ENCODE results near the gene SPPL2B.

DNA sequence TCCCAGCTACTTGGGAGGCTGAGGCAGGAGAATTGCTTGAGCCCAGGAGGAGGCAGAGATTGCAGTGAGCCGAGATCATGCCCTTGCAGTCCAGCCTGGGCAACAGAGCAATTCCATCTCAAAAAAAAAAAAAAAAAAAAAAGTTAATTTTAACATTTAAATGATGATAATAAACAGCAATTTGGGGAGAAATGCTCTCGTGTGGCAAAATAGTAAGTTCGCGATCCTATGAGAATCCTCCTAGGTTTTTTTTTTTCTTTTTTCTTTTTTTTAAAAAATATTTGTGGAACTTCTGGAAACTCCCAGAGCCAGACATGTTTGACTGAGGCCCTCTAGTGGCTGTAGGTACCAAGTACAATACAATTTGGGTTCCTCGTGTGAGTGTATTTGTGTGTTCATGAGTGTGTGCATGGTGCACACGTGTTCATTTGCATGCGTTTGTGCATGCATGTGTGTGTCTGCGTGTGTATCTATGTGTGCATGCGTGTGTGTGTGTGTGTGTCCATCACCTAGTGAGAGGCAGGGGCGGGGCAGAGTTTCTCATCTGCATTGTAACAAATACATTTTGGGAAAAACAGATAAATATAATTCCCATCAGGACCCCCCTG lies 62.7 kb downstream of the SPPL2B start:
- TF ChIP-seq CTCF (IDR thresholded peaks at IDR 0.05; ENCODE audit: poor library complexity, severe bottlenecking) = peak; percentile 87
- TF ChIP-seq, protein P1, sequence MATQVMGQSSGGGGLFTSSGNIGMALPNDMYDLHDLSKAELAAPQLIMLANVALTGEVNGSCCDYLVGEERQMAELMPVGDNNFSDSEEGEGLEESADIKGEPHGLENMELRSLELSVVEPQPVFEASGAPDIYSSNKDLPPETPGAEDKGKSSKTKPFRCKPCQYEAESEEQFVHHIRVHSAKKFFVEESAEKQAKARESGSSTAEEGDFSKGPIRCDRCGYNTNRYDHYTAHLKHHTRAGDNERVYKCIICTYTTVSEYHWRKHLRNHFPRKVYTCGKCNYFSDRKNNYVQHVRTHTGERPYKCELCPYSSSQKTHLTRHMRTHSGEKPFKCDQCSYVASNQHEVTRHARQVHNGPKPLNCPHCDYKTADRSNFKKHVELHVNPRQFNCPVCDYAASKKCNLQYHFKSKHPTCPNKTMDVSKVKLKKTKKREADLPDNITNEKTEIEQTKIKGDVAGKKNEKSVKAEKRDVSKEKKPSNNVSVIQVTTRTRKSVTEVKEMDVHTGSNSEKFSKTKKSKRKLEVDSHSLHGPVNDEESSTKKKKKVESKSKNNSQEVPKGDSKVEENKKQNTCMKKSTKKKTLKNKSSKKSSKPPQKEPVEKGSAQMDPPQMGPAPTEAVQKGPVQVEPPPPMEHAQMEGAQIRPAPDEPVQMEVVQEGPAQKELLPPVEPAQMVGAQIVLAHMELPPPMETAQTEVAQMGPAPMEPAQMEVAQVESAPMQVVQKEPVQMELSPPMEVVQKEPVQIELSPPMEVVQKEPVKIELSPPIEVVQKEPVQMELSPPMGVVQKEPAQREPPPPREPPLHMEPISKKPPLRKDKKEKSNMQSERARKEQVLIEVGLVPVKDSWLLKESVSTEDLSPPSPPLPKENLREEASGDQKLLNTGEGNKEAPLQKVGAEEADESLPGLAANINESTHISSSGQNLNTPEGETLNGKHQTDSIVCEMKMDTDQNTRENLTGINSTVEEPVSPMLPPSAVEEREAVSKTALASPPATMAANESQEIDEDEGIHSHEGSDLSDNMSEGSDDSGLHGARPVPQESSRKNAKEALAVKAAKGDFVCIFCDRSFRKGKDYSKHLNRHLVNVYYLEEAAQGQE (IDR thresholded peaks at IDR 0.05; ENCODE audit: borderline replicate concordance) = no peak
- peak; percentile 82 for TF ChIP-seq RAD21 (conservative IDR thresholded peaks at IDR 0.05)
- peak; percentile 84 for TF ChIP-seq SMC3 (conservative IDR thresholded peaks at IDR 0.05; ENCODE audit: poor library complexity)
- TF ChIP-seq EP300 (conservative IDR thresholded peaks at IDR 0.05; ENCODE audit: poor library complexity, severe bottlenecking) = no peak
- TF ChIP-seq EZH2 (IDR thresholded peaks at IDR 0.05; ENCODE audit: borderline replicate concordance, insufficient read depth, low read length, poor library complexity, severe bottlenecking) = no peak
- TF ChIP-seq POLR2AphosphoS5 (IDR thresholded peaks at IDR 0.05) = no peak
- TF ChIP-seq TAF1 (IDR thresholded peaks at IDR 0.05; ENCODE audit: low read depth) = no peak
- peak; percentile 89 for TF ChIP-seq MXI1 (conservative IDR thresholded peaks at IDR 0.05; ENCODE audit: poor library complexity, severe bottlenecking)
